ENCODE measurements around the gene FAM76B. TPM values are rescaled to one million over a fixed set of nuclear protein-coding genes. Genes with fewer than 3 reads are reported as not detected.

The FAM76B gene
- total RNA-seq, 4 donors from 2014 or later = 43.1 to 149 (median 46.7) TPM

DNA sequence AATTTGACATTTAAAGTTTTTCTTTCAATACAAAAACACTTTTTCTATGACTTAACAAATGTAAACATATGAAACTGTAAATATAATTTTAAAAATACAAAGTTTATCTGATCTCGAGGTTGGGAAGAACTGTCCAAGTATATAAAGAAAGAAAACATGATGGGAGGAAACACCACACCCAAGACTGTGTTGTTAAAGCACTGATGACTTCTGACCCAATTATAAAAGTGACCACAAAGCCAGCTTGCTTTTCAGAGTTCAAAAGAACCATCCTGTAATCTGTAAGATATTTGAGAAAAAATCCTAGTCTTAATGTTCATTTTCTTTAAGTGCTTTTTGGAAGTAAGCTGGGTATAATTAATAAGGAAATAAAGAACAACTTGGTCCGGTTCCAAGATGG is 16.3 kb upstream of the FAM76B start:
- H3K4me1 ChIP-seq = no peaks in the 10 kb centered on the region
- TF ChIP-seq, protein P1, sequence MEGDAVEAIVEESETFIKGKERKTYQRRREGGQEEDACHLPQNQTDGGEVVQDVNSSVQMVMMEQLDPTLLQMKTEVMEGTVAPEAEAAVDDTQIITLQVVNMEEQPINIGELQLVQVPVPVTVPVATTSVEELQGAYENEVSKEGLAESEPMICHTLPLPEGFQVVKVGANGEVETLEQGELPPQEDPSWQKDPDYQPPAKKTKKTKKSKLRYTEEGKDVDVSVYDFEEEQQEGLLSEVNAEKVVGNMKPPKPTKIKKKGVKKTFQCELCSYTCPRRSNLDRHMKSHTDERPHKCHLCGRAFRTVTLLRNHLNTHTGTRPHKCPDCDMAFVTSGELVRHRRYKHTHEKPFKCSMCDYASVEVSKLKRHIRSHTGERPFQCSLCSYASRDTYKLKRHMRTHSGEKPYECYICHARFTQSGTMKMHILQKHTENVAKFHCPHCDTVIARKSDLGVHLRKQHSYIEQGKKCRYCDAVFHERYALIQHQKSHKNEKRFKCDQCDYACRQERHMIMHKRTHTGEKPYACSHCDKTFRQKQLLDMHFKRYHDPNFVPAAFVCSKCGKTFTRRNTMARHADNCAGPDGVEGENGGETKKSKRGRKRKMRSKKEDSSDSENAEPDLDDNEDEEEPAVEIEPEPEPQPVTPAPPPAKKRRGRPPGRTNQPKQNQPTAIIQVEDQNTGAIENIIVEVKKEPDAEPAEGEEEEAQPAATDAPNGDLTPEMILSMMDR (IDR thresholded peaks at IDR 0.05) = no peak
- no peak for TF ChIP-seq POLR2A (IDR thresholded peaks at IDR 0.05)
- no peaks in the 10 kb centered on the region for H3K27me3 ChIP-seq
- no peak overlapping the region for H3K4me3 ChIP-seq
- H3K27ac ChIP-seq = no peak overlapping the region
- no peaks in the 10 kb centered on the region for H3K9me3 ChIP-seq
- DNase-seq = no peak
- peaks cover 0 to 14% (median 0%) of the 10 kb centered on the region in 3 donors for H3K36me3 ChIP-seq

DNA sequence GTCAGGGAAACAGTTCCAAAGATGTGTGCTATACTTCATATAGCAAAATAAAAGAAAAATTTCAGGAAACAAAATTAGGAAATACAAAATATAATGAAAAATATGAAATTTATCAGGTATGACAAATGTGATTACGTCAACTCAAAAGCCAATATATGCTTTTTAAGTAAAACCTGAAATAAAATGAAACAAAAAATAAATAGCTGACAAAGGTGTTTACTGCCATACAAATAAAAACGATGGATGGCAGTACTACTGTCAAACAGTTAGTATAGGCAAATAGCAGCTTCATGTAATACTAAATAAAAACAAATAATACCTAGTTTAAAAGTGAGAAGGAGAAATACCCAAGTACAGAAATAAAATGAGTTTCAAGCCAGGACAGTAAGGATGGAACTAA is 14.4 kb upstream of the FAM76B start:
- Histone ChIP-seq H3K9me3 (no peaks in the 10 kb centered on the region), H3K27me3 (no peaks in the 10 kb centered on the region), H3K4me1 (no peaks in the 10 kb centered on the region), H3K27ac (no peak overlapping the region), H3K36me3 (peaks cover 0 to 29% (median 0%) of the 10 kb centered on the region in 3 donors), H3K4me3 (no peak overlapping the region)
- no peak for DNase-seq
- no peak for TF ChIP-seq POLR2A (IDR thresholded peaks at IDR 0.05)
- TF ChIP-seq, protein P1 (IDR thresholded peaks at IDR 0.05) = no peak

DNA sequence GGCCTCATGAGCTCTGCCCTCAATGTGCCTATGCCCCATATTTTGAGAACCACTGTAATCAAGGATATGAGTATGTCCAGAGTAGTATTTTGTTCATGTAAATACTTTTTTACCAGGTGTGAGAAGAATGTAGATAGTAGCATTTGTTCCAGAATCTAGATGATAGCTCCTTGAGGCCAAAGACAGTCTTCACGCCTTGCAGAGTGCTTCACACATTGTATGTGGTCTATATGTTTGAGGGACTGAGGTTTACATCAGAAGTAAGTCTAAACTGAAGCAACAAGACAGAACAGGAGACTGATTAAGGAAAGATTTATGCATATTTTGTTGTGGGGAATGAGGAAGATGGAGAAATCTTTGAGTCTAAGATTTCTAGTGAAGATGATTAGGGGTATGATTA is 13.2 kb upstream of the FAM76B start:
- no peak for DNase-seq
- Histone ChIP-seq H3K4me1 (no peaks in the 10 kb centered on the region), H3K4me3 (no peak overlapping the region), H3K36me3 (peaks cover 0 to 30% (median 0%) of the 10 kb centered on the region in 3 donors), H3K27ac (no peak overlapping the region), H3K9me3 (no peaks in the 10 kb centered on the region), H3K27me3 (no peaks in the 10 kb centered on the region)
- TF ChIP-seq, protein P1 (IDR thresholded peaks at IDR 0.05) = no peak
- TF ChIP-seq POLR2A (IDR thresholded peaks at IDR 0.05) = no peak

DNA sequence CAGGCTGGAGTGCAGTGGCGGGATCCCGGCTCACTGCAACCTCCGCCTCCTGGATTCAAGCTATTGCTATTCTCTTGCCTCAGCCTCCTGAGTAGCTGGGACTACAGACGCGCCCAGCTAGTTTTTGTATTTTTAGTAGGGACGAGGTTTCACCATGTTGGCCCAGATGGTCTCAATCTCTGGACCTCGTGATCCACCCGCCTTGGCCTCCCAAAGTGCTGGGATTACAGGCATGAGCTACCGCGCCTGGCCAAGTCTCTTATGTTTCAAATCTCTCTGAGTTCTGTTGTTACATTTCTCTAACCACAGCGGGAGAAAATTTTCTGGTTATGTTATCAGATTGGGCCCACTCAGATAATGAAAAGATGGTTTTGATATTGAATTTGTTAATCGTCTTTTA is 10.9 kb upstream of the FAM76B start:
- peaks cover 0 to 10% (median 0%) of the 10 kb centered on the region in 4 donors for H3K4me1 ChIP-seq
- TF ChIP-seq, protein P1 (IDR thresholded peaks at IDR 0.05) = no peak
- no peak for TF ChIP-seq POLR2A (IDR thresholded peaks at IDR 0.05)
- no peak for DNase-seq
- H3K27ac ChIP-seq = no peak overlapping the region
- no peak overlapping the region for H3K4me3 ChIP-seq
- no peaks in the 10 kb centered on the region for H3K27me3 ChIP-seq
- no peaks in the 10 kb centered on the region for H3K9me3 ChIP-seq
- H3K36me3 ChIP-seq = peaks cover 0 to 22% (median 0%) of the 10 kb centered on the region in 3 donors

DNA sequence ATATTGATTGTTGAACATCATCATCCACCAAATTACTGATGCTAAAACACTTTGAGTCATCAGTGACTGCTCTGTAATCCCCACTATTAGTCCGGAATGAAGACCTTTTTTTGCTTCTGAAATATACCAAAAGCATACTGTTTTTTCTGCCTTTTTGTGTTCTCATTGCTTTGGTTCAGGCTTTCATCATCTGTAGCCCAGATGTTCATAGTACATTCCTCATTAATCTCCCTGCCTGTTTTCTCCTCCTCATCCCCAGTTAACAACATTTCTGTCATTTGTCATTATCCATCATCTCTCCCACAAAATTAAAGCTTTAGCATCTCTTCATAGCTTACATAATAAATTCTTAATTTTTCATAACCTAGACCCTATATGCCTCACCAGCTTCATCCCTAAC is 10.0 kb upstream of the FAM76B start:
- Histone ChIP-seq H3K36me3 (peaks cover 0 to 21% (median 0%) of the 10 kb centered on the region in 3 donors), H3K4me1 (peaks cover 0 to 15% (median 0%) of the 10 kb centered on the region in 4 donors), H3K27ac (no peak overlapping the region), H3K4me3 (no peak overlapping the region), H3K9me3 (no peaks in the 10 kb centered on the region), H3K27me3 (no peaks in the 10 kb centered on the region)
- TF ChIP-seq POLR2A (IDR thresholded peaks at IDR 0.05) = no peak
- TF ChIP-seq, protein P1 (IDR thresholded peaks at IDR 0.05) = no peak
- DNase-seq = no peak

DNA sequence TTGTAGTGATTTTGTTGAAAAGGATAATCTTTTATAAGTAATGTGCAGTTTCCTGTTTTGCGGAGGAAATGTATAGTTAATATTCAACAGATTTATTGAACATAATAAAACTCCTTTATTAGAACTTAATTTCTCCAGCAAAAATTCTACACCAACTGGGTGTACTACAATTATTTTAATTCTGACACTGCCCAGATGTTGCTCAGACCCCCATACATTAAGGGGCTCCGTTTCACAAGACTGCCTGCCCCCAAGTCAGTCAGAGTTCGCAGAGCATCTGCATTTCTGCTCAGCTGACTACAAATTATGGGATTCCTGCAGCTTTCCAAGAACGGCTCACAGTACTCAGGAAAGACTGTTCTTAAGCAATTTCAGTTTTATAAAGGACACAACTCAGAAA is 6.9 kb upstream of the FAM76B start:
- Histone ChIP-seq H3K36me3 (peaks cover 0 to 16% (median 0%) of the 10 kb centered on the region in 3 donors), H3K4me1 (peaks cover 0 to 27% (median 2%) of the 10 kb centered on the region in 4 donors), H3K27ac (no peak overlapping the region), H3K9me3 (no peaks in the 10 kb centered on the region), H3K4me3 (peak overlapping the region in 1 of 4 donors; percentile 0), H3K27me3 (no peaks in the 10 kb centered on the region)
- DNase-seq = no peak
- no peak for TF ChIP-seq POLR2A (IDR thresholded peaks at IDR 0.05)
- TF ChIP-seq, protein P1 (IDR thresholded peaks at IDR 0.05) = no peak

All from Peyer's patch (tissue), 4 donors.